ENCODE results near the gene ESPL1. TPM values are rescaled to one million over a fixed set of nuclear protein-coding genes. Genes with fewer than 3 reads are reported as not detected.

Gene ESPL1
- total RNA-seq (under 1 TPM; 0.09 to 0.81 (median 0.50) TPM), polyA plus RNA-seq (under 1 TPM; 0.09 to 0.27 TPM)

GRCh38 chr12:53267999-53268629 is at the start of gene ESPL1:
TSS of gene ESPL1 (plus strand) at chr12:53268299. CDS start at chr12:53268767, 468 bp downstream.
- TF ChIP-seq CTCF (IDR thresholded peaks at IDR 0.05) = no peak
- ATAC-seq = peak; percentile 91 to 96 (median 95)
- 0 to 1% methylated on average over 51 to 58 of the region's 58 CpGs for WGBS, 2 donors
- no peaks in the 10 kb centered on the region for H3K27me3 ChIP-seq
- H3K27ac ChIP-seq = peak within 1 kb of the TSS in 2 of 4 donors; percentile 28 to 50
- no peaks in the 10 kb centered on the region for H3K9me3 ChIP-seq
- intact Hi-C loops (cut with DNase I) = no loop called here
- H3K4me3 ChIP-seq = peak within 1 kb of the TSS; percentile 31 to 69 (median 59)
- no peak for FAIRE-seq
- no peaks in the 10 kb centered on the region for H3K36me3 ChIP-seq
- peak in 5 of 6 donors; percentile 34 to 84 (median 53) for DNase-seq
- peaks cover 0 to 5% (median 0%) of the 10 kb centered on the region in 3 donors for H3K4me1 ChIP-seq

- TF ChIP-seq CTCF (IDR thresholded peaks at IDR 0.05) = no peak
- FAIRE-seq (no peak), ATAC-seq (no peak), DNase-seq (peak in 1 of 6 donors; percentile 33)
- H3K9me3 ChIP-seq = no peaks in the 10 kb centered on the region
- H3K4me3 ChIP-seq = peak overlapping the region in 3 of 4 donors; percentile 49 to 66 (median 60)
- H3K27ac ChIP-seq = peak overlapping the region in 1 of 4 donors; percentile 98
- intact Hi-C loops (cut with DNase I) = loop anchor here (5.0 to 10.0 kb wide), 2 partner anchors 34 to 66 kb away; a partner anchor contains a TSS
- 73 to 74% methylated on average over 30 of the region's 30 CpGs for WGBS, 2 donors
- H3K27me3 ChIP-seq = no peaks in the 10 kb centered on the region
- H3K36me3 ChIP-seq = peaks cover 0 to 4% (median 0%) of the 10 kb centered on the region in 3 donors
- peaks cover 0 to 17% (median 5%) of the 10 kb centered on the region in 3 donors for H3K4me1 ChIP-seq
These were observed 49.4 kb upstream of the ESPL1 start for GRCh38 chr12:53218551-53219291.

- FAIRE-seq (no peak), DNase-seq (peak in 1 of 6 donors; percentile 41), ATAC-seq (peak in 1 of 4 donors; percentile 2)
- 18 to 20% methylated on average over 27 of the region's 27 CpGs for WGBS, 2 donors
- intact Hi-C loops (cut with DNase I) = loop anchor here (5.0 to 10.0 kb wide), 2 partner anchors 33 to 65 kb away; a partner anchor contains a TSS
- H3K27me3 ChIP-seq = no peaks in the 10 kb centered on the region
- H3K4me1 ChIP-seq = peaks cover 0 to 21% (median 5%) of the 10 kb centered on the region in 3 donors
- peak overlapping the region in 3 of 4 donors; percentile 33 to 98 (median 97) for H3K27ac ChIP-seq
- peak overlapping the region; percentile 42 to 66 (median 54) for H3K4me3 ChIP-seq
- H3K36me3 ChIP-seq = peaks cover 0 to 4% (median 0%) of the 10 kb centered on the region in 3 donors
- no peaks in the 10 kb centered on the region for H3K9me3 ChIP-seq
- TF ChIP-seq CTCF (IDR thresholded peaks at IDR 0.05) = no peak
These were observed 48.7 kb upstream of the ESPL1 start for GRCh38 chr12:53219292-53219955.

- DNase-seq = peak in 5 of 6 donors; percentile 44 to 75 (median 50)
- H3K36me3 ChIP-seq = peaks cover 0 to under 1% (median 0%) of the 10 kb centered on the region in 3 donors
- TF ChIP-seq CTCF (IDR thresholded peaks at IDR 0.05) = no peak
- peak overlapping the region; percentile 42 to 66 (median 54) for H3K4me3 ChIP-seq
- WGBS, 2 donors = 0 to 1% methylated on average over 51 to 53 of the region's 53 CpGs
- peak; percentile 12 to 34 (median 31) for ATAC-seq
- intact Hi-C loops (cut with DNase I) = loop anchor here (5.0 to 10.0 kb wide), 2 partner anchors 32 to 65 kb away; a partner anchor contains a TSS
- peaks cover 0 to 21% (median 5%) of the 10 kb centered on the region in 3 donors for H3K4me1 ChIP-seq
- H3K27me3 ChIP-seq = no peaks in the 10 kb centered on the region
- no peaks in the 10 kb centered on the region for H3K9me3 ChIP-seq
- no peak for FAIRE-seq
- H3K27ac ChIP-seq = peak overlapping the region; percentile 97 to 98 (median 97)
These were observed 48.0 kb upstream of the ESPL1 start for GRCh38 chr12:53219956-53220693.
